GM21390 (cell line): Measurements from ENCODE around the gene VPS13C.

Source experiments
- ATAC-seq: cut with Tn5 transposase; IDR thresholded peaks from one replicate; pipeline ENCODE4 v1.9.1; 2021; ENCODE audit not compliant: unreplicated experiment

VPS13C gene

DNA sequence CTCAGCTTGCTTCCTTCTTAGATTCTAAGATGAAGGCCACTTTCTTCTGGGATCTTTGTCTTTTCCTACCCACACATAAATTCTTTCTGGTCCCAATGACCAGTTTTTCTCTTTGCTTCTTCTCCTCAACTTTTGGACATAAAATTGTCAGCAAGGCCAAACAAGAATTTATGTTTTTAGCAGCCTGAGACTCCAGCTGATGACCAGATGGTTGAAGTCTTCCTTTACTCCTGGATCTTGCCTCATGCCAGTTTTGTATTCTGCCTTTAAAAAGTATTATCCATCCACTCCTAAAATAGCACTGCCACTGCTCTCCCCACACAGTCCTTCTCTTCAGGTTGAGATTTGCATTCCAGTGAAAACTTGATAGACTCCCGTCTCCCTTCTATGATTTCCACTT, 236.0 kb downstream of the VPS13C start:
- no peak for ATAC-seq

DNA sequence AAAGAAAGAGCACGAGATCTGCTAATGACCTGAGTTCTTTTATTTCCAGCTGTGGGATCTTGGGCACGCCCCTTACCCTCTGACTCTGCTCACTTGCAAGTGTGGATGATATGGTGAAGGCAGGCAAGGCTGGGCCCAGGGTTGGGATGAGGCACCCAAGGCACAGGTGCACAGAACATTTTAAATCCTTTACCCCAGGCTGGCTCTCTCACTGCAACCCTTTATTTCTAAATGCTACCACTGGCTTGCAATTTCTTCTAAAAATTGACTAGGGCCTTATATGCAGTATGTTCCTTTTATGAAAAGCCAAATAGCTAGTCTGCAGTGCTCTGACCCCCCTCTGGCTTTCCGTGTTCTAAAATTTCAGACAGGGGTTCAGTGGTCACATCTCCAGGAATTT, 237.7 kb downstream of the VPS13C start:
- ATAC-seq, result no peak

DNA sequence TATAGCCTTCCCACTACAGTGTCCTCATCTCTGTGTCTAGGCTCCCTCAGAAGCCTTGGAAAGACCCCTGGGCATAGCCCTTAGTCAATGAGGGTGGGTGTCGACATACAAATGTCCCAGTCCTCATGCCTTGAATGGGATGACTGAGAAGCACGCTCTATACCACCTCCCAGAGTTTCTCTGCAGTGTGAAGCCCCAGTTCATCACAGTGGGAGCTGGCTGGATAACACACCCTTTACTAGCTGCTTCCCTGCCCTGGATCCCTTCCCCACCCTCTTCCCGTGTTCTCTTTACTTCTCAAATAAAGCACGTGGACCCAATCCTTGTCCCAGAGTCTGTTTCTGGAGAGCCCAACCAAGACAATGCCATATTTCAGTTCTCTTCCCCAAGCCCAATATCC, 239.3 kb downstream of the VPS13C start:
- ATAC-seq, result no peak

DNA sequence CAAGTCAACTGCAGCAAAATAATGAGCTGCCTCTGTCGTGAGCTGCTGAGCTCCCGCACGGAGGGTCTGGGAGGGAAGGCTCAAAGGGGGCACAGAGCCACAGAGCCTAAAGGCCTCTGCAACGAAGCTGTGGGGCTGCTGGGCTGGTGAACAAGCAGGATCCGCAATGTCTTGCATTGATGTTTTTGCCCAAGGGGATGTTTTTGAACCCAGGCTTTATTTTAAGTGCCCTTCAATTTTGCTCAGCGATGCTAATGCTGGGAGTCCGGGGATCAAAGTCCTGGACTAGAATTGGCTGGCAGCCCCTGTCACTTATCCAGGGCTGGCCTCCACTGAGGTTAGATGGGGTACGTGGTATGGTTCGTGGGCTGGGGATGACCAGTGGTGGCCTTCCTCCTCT, 240.0 kb downstream of the VPS13C start:
- no peak for ATAC-seq

DNA sequence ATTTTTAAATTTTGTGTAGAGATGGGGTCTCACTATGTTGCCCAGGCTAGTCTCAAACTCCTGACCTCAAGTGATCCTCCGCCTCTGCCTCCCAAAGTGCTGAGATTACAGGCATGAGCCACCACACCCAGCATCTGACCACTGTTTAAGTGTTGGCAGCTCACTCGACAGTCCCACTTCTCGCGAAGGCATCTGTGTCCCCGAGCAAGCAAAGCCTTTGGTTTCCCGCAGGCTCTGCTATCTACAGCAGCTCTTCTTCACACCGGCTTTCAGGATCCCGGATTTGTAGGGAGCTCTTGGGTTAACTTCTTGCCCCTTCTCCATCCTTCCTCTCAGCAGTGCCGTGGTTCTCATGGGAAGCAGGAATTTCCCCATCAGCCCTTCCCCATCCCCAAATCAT, 240.9 kb downstream of the VPS13C start:
- ATAC-seq, result no peak

DNA sequence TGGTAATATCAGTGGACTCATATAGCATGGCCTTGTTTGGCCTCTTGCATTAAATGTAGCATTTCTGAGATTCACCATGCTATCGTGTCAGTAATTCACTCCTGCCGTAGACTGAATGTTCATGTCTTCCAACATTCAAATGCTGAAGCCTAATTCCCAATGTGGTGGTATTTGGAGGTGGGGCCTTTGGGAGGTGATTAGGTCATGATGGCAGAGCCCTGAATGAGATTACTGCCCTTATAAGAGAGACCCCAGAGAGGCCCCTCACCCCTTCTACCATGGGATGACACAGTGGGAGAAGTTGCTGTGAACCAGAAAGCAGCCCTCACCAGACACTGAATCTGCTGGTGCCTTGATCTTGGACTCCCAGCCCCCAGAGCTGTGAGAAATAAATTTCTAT, 241.4 kb downstream of the VPS13C start:
- ATAC-seq, result no peak

DNA sequence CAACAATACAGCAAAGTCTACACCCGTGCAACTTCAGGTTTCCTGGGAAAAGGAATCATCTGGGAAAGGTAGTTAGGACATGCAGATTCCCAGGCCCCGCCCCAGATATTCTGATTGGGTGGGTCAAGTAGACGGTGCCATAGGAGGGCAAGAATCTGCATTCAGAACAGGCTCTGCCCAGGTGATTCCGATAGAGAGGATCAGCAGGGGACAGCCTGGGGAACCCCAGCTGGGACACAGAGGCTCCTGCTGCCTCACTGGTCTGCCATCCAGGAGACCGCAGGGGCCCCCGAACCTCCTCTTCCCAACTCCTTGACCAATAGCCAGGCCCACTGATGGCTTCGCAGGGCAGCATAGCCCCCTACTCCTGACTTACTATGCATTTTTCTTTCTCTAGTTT, 243.4 kb downstream of the VPS13C start:
- no peak for ATAC-seq

DNA sequence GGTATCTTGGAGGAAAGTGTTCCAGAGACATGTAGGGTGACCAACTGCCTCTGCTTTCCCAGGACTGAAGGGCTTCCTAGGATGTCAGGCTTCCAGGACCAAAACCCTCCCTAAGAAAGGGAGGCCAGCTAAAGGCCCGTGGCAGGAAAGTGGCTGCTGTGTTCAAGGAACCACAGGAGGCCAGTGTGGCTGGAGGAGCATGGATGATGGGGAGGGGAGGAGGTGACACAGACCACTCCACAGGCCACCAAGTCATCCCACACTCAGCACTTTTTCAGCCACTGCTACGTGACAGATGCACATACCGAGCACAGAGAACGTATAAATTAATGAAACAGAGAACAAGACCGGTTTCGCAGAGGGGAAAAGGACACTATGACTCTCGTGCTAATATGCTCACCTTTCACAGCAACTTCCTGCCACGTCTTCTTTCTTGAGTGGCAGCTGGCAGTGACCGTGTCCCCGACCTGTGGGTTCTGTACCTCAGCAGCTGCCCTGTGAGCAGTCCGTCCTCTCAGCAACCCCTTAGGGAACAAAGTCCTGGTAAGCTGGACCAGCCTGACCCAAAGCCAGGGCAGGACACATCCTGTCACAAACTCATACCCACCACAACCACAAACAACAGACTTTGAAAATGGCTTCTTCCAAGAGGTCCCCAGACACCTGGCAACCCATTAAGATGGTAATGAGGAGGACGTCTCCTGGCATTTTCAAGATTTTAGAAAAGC, 244.7 kb downstream of the VPS13C start:
- no peak for ATAC-seq

DNA sequence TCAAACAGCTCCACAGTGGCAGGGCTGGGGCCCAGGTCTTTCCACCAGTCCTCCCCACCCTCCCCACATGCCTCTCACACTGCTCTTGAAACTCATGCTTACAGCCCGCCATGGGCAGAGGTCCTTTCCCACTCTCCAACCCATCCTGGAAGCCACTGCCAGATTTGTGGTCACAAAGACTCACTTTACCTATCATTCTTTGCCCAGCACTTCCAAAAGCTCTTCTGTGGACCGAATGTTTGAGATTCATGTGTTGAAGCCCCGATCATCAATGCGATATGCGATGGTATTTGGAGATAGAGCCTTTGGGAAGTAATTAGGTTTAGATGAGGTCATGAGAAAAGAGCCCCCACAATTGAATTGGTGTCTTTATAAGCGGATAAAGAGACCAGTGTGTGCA, 247.8 kb downstream of the VPS13C start:
- no peak for ATAC-seq

DNA sequence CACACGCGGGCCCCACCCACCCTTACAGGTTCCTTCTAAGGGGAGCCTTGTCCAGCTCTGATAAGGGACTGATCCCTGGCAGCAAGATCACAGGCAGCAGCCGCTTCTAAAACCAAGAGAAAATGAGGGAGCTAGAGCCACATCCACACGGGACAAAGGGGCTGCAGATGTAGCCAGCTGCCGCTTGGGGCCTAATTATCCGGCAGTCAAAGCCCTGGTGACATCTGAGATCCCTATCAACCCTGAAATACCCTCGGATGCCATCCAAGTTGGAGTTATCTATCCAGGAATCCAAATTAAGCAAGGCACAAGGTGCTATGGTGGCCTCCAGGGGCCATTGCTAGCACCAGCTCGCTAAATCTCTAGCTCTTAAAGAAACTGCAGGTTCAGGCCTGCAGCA, 248.3 kb downstream of the VPS13C start:
- ATAC-seq, result no peak

DNA sequence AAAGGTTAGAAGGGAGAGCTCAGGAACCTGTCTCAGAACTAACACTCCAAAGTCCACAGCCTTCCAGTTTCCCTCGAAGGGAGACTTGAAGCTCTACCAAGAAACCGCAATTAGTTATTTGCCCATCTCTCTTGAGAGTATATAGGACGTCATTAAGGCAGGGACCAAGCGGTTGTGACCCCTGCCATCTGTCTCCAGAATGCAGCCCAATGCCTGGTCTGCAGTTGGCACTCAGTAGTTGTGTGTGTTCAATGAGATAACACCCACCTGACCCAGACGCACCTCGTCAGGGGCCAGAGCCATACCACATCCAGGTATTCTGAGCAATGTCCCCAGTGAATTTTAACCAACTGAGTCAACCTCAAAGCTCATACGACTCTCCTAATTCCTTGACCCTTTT, 251.0 kb downstream of the VPS13C start:
- ATAC-seq, result no peak

DNA sequence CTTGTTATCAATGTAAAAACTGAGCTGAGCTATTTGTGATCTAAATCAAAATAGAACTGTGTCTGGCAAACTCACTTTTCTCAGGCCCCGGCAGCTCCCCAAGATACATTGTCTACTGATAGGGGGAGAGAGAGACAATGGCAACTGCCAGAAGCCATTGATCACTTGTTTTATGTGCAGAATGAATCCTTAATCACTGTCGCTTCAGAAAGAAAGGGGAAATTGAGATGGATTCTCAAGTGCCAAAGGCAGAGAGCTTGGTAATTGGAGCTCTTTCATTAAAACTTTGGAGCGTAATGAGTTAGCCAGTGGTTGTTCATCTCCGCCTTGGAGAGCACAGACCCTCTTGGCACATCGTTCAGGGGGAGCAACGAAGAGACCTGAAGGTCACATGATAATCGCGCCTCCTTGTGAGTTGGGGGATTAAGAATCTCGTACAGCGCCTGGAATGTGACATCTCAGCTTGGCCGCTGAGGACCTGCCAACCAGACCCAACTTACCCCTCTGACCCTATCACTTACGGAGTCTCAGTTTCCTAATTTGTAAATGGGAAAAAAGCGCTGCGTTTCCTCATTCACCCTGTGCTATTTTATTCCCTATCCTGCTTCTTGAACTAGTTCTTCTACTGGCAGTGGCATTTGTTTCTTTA, 252.8 kb downstream of the VPS13C start:
- no peak for ATAC-seq
